Activated CD8-positive, alpha-beta memory T cell treated with anti-CD3 and anti-CD28 coated beads for 24 hours (primary cell): ENCODE results near the gene ADAMTS7.
"Not testable (repeated sequence)": the region's sequence is repeated elsewhere in the genome, so short reads cannot be mapped to it uniquely, and the experiment has no call there.

Experiments used
- DNase-seq: peaks from one replicate; pipeline ENCODE4 v3.0.0-alpha.2; 2020

ADAMTS7 gene

DNA sequence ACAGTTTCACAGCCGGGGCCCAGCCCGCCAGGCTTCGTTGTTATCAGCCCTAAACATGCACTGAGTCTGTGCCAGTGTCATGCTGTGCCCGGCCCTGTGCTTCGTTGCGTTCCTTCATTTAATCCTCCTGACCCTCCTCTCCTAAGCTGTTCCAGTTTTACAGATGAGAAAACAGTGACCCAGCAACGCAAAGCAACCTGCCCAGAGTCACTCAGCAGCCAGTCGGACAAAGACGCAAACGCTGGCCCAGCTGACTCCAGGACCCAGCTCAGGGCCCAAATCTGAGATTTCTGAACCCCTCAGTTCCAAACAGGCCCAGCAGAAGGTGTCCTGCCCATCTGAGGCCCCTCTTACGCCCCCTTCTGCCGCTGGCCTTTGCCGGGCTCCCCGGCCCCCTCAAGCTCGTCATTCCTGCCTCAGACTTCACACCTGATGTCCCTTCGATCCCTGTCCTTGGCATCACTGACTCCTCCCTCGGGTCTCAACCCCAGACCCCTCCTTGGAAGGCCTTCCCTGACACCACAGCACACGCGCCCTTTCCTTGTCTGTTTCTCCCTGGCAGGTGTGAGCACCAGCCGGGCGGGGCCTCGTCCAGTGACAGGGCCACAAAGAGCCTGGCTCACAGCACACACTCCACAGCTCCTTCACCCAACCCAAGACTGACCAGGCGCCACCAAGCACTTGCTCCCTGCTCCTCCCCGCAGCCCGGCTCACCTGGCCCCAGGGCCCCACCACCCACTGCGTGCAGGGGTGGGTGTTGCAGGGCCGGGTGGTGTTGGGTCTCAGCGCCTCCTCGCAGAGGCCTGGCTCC, 48.1 kb downstream of the ADAMTS7 start:
- DNase-seq = no peak

DNA sequence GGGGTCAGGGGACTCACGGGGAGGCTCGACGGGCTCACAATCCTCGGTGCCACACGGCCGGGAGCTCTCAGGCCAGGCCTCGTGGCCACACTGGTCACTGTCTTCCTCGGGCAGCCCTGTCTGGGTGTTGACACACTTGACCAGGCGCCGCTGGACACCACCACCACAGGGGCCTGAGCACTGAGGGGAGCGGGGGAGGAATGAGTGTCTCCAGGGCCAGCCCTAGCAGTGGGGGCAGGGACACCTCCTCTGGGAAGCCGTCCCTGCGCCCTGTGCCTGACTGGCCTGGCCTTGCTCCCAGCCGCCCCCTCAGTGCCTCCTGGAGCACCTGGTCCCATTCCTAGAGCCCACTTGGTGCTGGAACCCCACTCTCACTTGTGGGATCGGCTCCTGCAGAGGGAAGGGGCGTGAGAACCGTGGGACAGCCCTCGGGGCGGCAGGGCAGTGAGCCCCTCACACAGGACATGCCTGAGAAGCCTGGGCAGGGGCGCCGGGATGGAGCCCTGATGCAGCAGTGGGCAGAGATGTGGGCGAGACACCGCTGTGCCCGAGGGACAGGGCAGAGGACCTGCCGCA, 48.8 kb downstream of the ADAMTS7 start:
- not testable (repeated sequence) for DNase-seq

DNA sequence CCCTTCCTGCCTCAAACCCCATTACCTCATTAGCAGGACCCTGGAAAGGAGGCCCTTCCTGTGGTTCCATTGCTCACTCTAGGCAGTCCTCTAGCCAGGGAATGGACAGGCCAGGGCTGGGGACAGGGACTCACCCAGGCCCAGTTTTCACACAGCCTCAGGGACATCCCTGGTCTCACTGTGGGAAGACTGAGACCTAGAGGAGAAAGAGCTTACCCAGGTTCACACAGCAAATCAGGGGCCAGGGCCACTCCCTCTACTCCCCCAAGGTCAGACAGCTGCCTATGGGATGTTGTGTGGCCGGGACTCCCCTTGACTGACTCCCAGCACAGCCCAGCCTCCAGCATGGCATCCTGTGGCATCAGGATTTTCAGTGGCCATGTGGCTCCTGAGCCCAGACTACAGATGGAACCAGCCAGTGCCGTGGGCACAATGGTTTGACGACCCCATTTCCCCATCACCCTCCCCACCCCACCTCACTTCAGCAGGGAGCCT, 49.3 kb downstream of the ADAMTS7 start:
- DNase-seq = no peak

DNA sequence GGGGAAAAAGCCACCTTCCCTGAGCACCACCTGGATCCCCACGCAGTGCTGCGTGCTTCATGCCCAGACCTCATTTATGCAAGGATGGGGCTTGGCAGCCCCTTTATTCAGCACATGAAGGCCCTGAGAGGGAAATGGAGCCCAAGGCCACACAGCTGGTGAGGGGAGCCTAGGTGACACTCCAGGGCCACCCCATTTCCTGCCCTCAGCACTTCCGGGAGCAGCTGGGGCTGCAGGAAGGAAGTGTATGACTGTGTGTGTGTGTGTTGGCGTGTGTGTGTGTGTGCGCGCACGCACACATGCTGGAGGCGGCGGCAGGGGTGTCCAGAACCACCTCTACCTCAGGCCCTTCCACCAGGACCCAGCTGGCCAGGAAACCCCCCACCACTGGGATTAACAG, 49.8 kb downstream of the ADAMTS7 start:
- peak; percentile 86 for DNase-seq

DNA sequence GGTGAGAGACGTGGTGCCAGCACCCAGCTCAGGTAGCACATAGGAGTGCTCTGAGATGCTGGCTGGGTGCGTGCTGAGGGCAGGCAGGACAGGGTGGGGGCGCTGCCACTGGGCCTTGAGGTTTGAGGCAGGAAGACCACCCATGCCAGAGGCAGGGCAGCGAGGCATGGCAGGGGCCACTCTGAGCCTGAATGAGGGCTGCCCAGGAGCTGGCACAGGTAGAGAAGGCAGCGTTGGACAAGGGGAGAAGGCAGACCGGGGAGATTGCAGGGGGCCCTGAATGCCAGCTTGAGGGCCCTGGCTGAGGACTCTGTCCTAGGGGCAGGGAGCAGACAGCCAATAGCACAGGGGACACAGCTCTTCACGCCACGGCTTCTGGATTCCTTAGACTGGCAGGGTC, 50.2 kb downstream of the ADAMTS7 start:
- DNase-seq = no peak

DNA sequence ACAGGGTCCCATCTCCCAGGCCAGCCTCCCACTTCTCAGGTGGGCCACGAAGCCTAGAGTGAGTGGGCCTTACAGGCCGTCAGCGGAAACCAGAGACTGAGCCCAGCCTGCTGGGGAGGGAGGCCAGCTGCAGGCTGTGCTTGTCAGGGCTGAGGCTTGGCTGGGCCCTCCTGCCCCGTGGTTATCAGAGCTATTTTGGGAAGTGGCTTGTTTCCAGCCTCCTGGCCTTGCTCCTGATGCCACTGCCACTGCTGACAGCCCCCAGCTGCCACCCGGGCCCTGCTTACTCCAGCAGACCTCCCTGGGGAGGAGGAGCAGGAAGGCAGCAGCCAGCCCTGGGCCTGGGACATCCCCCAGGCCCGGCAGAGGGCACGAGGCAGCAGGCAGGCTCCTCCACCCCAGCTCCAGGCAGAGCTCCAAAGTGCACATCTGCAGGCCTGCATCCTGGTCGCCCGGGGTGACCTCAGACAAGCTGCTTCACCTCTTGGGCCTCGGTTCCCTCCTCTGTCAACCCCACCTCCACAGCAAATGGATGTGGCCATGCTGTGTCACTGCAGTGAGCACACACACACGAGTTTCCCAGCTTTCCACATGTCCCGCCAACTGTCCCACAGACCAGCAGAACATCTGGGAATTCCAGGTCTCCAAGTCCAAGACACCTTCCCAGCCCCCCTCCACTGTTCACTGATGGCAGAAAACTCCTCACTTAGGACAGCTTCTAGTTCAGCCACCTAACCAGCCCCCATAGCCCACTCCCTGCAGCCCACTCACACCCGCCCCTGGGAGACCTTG, 51.0 kb downstream of the ADAMTS7 start:
- DNase-seq = not testable (repeated sequence)

DNA sequence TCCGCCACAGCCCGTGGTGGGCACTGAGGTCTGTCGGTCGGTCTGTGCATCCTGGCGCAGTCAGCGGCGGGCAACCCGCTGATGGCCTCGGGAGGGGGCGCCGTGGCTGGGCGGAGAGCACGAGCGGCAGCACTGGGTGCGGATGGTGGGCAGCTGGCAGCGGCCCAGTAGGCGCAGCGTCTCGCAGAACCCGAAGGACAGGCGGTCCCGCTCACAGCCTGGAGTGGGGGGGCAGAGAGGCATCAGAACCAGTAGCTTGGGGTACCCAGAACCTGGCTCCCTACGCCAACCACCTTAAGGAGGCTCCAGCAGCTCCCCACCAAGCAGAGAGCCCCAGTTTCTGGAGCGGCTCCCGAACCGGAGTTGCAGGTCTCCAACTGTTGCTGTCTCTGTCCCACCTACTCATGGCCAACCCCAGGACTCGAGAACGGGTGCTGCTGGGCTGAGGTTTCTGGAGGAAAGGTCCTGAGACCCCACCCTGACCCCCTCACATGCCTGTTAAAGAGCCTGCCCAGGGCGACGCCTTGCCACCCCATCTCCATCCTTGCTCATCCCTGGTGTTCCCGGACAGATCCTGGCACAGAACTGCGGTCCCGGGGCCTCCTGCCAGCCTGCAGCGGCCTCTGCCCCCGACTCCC, 51.8 kb downstream of the ADAMTS7 start:
- DNase-seq = not testable (repeated sequence)

DNA sequence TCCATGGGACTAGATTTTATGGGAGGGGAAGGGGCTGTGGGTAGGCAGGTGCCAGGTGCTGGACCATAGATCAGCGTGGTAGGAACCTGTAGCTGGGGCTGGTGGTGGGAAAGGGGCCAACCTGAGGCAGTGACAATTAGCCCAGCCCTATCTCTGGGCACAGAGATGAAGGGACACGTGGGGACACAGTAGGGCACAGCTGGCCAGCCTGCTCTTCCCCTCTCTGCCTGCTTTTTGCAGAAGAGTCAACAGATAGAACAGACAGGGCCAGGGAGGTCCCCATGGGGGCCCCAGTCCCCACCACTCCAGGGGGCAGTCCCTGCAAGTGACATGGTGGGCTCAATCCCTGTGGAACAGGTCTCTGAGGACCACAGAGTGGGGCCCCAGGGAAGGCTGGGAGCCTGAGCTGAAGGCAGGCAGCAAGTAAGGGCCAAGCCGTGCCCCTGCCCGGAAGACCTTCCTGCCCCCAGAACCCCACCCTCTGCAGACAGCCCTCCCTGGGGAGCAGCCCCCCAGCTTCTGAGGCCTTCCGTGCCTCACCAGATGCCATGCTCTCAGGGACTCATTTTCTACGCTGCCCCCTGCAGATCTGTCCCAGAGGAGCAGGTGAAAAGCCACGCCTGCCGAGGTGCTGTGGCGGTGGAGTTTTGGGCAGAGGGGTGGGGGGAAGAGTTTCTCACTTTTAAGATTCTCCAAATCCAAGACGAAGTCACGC, 52.6 kb downstream of the ADAMTS7 start:
- DNase-seq = not testable (repeated sequence)

DNA sequence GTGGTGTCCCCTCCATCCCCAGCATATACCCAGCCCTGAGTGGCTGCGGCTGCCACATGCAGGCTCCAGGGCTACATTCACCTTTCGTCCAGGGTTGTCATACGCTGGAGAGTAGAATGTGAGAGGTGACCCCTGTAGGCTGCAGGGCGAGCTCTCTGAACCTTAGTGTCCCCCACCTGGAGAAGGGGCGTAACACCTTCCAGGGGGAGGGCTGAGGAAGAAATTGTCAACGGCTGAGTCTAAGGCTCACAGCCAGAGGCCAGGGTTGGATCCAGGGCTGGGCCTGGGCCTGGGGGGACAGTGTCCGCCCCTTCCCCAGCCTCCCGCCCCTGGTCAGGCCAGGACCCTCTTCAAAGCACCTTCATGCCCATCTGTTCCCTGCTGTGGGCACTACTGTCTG, 53.2 kb downstream of the ADAMTS7 start:
- DNase-seq = not testable (repeated sequence)

DNA sequence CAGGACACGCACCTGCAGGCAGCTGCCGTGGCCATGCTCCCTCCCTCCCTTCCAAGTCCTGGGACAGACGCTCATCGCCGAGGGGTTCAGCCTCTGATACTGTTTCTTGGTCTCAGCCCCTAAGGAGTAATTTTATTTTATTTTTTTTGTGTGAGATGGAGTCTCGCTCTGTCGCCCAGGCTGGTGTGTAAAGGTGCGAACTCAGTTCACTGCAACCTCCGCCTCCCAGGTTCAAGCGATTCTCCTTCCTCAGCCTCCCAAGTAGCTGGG, 53.7 kb downstream of the ADAMTS7 start:
- DNase-seq = no peak

DNA sequence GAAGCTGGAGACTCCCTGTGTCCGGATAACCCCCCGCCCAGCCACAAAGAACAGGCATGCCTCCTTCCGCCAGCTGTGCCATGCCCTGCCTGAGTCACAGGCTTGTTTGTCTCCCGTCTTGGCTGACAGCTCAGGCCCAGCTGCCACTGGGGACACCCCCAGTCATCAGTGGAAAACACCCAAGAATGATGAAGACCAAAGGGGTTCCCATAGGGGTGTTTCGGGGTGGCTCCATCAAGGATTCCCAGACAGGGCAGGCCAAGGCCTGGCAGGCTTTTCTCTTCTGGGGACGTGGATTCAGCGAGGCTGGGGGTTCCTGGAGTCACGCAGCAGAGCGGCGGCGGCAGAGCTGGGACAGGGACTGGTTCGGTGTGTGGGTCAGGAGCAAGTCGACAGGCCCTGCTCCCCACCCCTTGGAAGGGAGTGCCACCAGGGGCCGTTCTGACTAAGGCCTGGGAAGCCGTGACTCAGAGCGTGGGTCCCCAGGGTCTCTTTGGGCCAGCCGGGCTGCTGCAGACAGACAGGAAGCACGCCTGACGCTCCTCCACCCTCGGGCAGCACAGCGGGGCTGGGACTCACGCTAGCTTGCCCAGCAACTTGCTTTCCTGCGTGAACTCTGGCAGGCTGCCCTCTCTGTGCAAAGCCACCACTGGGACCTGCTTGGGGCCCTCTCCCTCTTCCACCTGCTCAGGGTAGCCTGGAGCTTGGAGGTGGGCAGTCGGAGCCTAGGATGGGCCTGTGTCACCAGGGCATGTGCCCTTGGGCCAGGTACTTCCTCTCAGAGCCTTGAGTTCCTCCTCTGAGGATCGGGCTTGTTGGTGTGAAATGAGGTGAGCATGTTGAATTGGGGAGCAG, 54.3 kb downstream of the ADAMTS7 start:
- DNase-seq = peak; percentile 77

DNA sequence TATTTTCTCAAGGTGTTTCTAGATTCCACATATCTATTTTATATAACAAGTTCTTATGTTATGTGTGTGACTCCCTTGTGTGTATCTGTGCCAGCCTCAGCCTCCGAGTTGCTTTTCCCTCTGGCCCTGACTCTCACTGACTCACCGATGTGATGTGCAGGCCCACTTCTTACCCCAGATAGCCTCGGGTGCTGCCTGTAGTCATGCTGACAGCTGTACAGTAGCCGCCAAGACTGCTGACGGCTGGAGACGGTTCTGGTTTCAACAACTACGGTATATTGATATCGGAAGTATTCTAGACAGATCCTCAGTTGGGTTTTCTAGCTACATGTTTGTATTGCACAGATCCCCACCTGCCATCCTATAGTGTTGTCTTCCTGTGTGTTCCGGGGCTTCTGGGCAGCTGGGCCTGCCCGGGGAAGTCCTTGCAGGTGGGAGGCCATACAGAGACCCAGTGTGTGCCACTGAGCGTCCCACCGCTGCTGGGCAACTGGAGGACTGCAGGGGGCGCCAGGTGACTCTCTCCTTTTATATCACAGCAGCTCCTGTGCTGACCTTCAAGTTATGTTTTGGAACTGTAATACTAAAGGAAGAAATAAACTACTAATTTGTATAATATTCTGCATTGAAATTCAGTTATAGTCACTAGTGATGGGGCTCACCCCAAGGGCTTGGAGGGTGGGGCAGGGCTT, 55.2 kb downstream of the ADAMTS7 start:
- not testable (repeated sequence) for DNase-seq

DNA sequence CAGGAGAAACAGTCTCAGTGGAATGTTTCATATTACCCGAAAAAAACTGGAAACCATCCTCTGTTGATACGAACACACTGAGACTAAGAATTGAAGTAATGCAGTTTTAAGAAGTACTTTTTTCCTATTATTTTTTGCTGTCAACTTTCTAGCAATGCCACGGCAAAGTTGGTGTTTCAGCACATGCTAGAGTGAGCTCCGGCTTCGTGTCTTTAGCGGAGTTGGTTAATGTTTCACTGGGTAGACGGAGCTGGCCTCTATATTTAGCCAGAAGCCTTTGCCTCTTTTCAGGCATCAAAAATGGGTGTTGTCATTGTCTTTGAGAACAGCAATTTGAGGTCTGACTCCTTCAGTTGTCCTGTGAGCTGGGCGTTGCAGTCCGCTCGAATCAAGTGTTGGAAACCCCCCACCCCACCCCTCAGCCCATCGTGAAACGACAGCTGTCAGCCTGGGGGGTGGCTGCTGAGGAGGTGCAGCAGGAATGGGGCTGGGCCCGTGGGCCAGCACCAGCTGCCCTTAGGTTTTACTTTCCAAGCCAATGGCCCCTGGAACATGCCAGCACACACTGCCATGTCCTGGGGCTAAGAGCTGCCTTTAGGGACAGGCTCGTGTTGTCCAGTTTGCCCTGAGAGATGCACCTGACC, 56.5 kb downstream of the ADAMTS7 start:
- DNase-seq = not testable (repeated sequence)

DNA sequence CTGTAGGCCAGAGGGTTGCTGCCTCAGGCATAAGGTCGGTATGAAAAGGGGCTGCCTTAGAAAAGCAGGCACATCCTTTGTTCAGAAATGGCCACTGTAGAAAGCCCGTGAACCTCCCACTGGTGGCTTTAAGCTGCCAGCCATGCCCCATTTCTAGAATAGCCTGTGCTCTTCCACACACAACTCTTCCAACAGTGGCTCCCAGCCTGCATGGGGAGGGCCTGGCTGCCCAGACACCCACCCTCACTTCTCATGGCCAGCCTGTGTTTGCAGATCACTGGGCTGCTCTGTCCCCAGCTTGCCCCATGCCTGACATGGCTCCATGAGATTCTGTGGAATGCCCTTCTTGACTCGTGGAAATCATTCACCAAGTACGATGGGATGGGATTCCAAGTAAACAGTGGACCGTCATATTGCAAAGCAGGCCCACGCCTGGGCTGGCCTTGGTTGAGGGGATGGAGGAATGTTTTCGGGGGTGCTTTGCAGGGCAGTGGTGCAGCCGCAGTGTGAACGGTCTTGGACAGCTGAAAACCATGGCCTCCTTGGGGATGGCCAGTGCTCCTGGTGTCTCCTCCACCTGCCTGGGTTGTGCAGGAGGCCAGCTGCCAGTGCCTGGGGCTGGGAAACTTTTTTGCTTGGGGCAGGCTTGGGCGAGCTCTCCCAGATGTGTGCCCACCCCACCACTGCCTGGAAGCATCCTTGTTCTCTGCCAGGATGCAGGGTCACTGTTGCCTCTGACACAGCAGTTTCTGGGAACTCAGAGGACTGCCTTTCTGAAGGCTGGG, 57.3 kb downstream of the ADAMTS7 start:
- DNase-seq = not testable (repeated sequence)

DNA sequence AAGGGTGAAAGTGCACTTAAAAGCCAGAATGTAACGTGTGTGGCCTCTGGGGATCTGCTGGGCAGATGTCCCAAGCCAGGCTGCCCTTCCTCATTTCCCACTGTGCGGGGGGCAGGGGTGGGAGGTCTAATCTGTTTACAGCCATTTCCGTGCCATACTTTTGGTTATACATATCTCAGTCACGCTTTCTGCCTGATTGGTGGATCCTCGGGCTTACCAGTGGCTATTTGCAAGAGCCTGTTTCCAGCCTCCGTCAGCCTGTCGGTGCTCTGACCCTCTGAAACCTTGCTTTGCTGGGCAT, 58.0 kb downstream of the ADAMTS7 start:
- DNase-seq = not testable (repeated sequence)

DNA sequence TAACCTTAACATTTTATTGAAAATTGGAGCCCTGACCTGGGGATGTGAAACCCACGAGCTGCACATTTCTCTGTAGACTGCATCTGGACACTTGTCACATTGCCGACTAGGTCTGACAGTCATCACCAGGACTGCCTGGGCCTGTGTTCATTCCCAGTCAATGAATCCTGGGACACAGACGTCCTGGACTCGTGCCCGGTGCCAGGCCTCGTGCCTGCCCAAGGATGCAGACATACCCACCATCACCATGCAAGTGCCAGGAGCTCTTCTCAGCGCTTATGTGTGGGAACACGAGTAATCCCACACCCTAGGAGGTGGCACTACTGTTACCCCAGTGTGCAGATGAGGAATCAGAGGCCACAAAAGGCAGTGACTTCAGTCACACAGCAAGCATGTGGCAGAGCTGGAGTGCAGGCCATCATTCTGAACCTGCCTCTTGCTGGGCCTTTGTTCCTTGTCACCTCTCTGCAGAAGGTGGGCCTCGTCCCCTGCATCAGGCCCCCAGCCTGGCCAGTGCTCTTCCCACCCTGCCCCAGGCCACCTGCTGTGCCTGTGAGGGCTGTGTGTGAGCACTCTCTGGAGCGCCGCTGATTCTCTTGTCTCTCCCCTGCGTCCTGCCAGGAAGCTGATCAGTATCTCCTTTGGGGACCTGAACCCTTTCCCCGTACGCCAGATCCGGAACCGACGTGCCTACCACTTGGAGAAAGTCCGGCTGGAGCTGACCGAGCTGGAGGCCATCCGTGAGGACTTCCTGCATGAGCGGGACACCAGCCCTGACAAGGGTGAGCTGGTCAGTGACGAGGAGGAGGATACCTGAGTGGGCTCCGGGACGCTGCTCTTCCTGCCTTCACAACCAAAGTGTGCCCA, 58.5 kb downstream of the ADAMTS7 start:
- DNase-seq = no peak

DNA sequence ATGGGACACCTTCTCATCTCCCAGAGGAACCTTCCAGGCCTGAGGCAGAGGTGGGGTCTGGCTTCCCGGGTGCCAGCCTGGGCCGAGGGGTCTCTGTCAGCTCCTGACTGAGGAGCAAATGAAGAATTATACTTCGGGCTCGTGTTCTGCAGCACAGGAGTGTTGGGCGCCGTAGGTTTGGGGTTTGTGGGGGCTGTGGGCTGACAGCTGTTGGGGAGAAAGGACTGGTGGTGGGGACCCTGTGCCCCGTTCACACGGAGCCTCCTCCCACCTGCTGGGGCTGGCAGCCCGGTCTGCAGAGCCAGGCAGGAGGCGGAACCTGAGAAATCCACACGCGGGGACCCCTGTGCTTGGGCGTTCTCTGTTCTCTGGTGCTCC, 59.7 kb downstream of the ADAMTS7 start:
- no peak for DNase-seq

DNA sequence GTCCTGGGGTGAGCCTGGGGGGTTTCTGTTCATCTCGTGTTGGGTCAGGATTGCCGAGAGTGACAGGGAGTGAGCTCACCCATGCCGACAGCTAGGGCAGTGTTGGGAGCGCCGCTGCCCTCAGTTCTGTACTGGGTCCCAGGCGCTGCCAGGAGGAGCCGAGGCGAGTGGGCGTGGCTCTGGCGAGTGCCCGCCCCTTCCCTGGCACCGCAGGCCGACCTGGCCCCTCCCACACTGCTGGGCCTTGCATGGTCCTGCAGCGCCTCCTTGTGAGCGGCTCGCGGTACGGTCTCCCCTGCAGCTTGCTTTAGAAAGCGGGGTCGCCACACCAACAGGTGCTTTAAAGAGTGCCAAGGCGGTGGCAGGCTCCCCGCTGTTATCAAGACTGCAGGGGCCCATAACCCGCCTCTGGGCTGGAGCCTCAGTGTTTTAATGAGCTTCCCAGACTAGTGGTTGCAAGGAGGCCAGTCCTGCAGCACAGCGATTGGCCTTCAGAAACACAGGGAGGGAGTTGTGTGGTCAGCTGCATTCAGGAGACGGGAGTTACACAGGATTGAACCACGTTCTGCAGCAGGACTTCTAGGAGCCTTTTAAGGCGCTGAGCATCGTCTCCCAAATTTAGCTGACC, 60.2 kb downstream of the ADAMTS7 start:
- DNase-seq = peak; percentile 96
